Skin epidermis (tissue), 12 donors: ENCODE results near the gene FBXL7.
"Not testable (repeated sequence)": the region's sequence is repeated elsewhere in the genome, so short reads cannot be mapped to it uniquely, and the experiment has no call there.

Experiments used
- H3K27ac ChIP-seq, 21 experiments: fragments of 200-600 bp; sonication (generic) in 11 of 21; one replicate each; pipeline ENCODE4 v1.5.0; 2020; ENCODE audit warnings: mild to moderate bottlenecking in 3 of 21, inconsistent platforms in 2 of 21, moderate library complexity in 2 of 21
- H3K4me3 ChIP-seq, 7 experiments: fragments of 200-600 bp; sonication (generic) in 2 of 7; one replicate each; pipeline ENCODE4 v1.5.0; 2020; ENCODE audit warnings: inconsistent platforms in 2 of 7, mild to moderate bottlenecking in 2 of 7, moderate library complexity in 1 of 7

Gene FBXL7

GRCh38 chr5:15821506-15821905 is 321.5 kb downstream of the FBXL7 start:
- Histone ChIP-seq H3K4me3 (no peak overlapping the region), H3K27ac (no peak overlapping the region)

- Histone ChIP-seq H3K4me3 (no peak overlapping the region), H3K27ac (no peak overlapping the region)
These were observed 323.4 kb downstream of the FBXL7 start for GRCh38 chr5:15823398-15823797.

GRCh38 chr5:15827741-15828140 is 327.8 kb downstream of the FBXL7 start:
- H3K4me3 ChIP-seq, result no peak overlapping the region
- no peak overlapping the region for H3K27ac ChIP-seq

GRCh38 chr5:15831408-15831807 is 331.4 kb downstream of the FBXL7 start:
- Histone ChIP-seq H3K27ac (no peak overlapping the region), H3K4me3 (no peak overlapping the region)

GRCh38 chr5:15833365-15833764 is 333.4 kb downstream of the FBXL7 start:
- Histone ChIP-seq H3K4me3 (no peak overlapping the region), H3K27ac (no peak overlapping the region)

GRCh38 chr5:15834596-15835245 is 334.7 kb downstream of the FBXL7 start:
- H3K4me3 ChIP-seq, result no peak overlapping the region
- no peak overlapping the region for H3K27ac ChIP-seq

- Histone ChIP-seq H3K27ac (no peak overlapping the region), H3K4me3 (no peak overlapping the region)
These were observed 335.5 kb downstream of the FBXL7 start for GRCh38 chr5:15835514-15835913.

- Histone ChIP-seq H3K27ac (no peak overlapping the region), H3K4me3 (no peak overlapping the region)
These were observed 337.7 kb downstream of the FBXL7 start for GRCh38 chr5:15837551-15838289.

GRCh38 chr5:15844253-15844652 is 344.3 kb downstream of the FBXL7 start:
- Histone ChIP-seq H3K27ac (no peak overlapping the region), H3K4me3 (no peak overlapping the region)

- Histone ChIP-seq H3K27ac (no peak overlapping the region), H3K4me3 (no peak overlapping the region)
These were observed 344.9 kb downstream of the FBXL7 start for GRCh38 chr5:15844871-15845270.

GRCh38 chr5:15850536-15850935 is 350.6 kb downstream of the FBXL7 start:
- Histone ChIP-seq H3K27ac (peak overlapping the region in 1 of 21 experiments; percentile 13), H3K4me3 (no peak overlapping the region)

- no peak overlapping the region for H3K4me3 ChIP-seq
- H3K27ac ChIP-seq, result peak overlapping the region in 1 of 21 experiments; percentile 13
These were observed 351.0 kb downstream of the FBXL7 start for GRCh38 chr5:15850939-15851341.

- no peak overlapping the region for H3K4me3 ChIP-seq
These were observed 352.2 kb downstream of the FBXL7 start for GRCh38 chr5:15852217-15852616.

GRCh38 chr5:15852949-15853348 is 353.0 kb downstream of the FBXL7 start:
- Histone ChIP-seq H3K27ac (no peak overlapping the region), H3K4me3 (no peak overlapping the region)

More at GRCh38 chr5:15852217-15852616, 352.2 kb downstream of the FBXL7 start:
- H3K27ac ChIP-seq, result no peak overlapping the region

- Histone ChIP-seq H3K4me3 (no peak overlapping the region), H3K27ac (no peak overlapping the region)
These were observed 358.3 kb downstream of the FBXL7 start for GRCh38 chr5:15858326-15858725.

- Histone ChIP-seq H3K4me3 (no peak overlapping the region), H3K27ac (no peak overlapping the region)
These were observed 364.7 kb downstream of the FBXL7 start for GRCh38 chr5:15864536-15865215.

GRCh38 chr5:15872259-15872658 is 372.3 kb downstream of the FBXL7 start:
- H3K4me3 ChIP-seq, H3K27ac ChIP-seq: not testable (repeated sequence)

- Histone ChIP-seq H3K27ac (no peak overlapping the region), H3K4me3 (no peak overlapping the region)
These were observed 377.9 kb downstream of the FBXL7 start for GRCh38 chr5:15877914-15878313.

GRCh38 chr5:15880201-15880600 is 380.2 kb downstream of the FBXL7 start:
- no peak overlapping the region for H3K4me3 ChIP-seq
- H3K27ac ChIP-seq, result no peak overlapping the region

GRCh38 chr5:15885156-15885555 is 385.2 kb downstream of the FBXL7 start:
- Histone ChIP-seq H3K27ac (no peak overlapping the region), H3K4me3 (no peak overlapping the region)

GRCh38 chr5:15886156-15886555 is 386.2 kb downstream of the FBXL7 start:
- Histone ChIP-seq H3K27ac (no peak overlapping the region), H3K4me3 (no peak overlapping the region)
